Uterus (tissue), 2 donors: ENCODE data around the gene BSND.

Experiments used
- CTCF ChIP-seq, 4 experiments: fragments of 200-600 bp in 2 of 4; fragments of 450-650 bp in 2 of 4; sonication (generic) in 2 of 4; IDR thresholded peaks; one replicate each; pipeline ENCODE4 v1.5.1; 2016 to 2019; ENCODE audit warnings: antibody characterized with exemption in 4 of 4, mild to moderate bottlenecking in 2 of 4, moderate library complexity in 1 of 4
- POLR2A ChIP-seq, 2 donors: fragments of 450-650 bp; IDR thresholded peaks; one replicate each; pipeline ENCODE4 v1.6.1; 2016; ENCODE audit warnings: antibody characterized with exemption in 2 of 2, mild to moderate bottlenecking in 1 of 2, moderate library complexity in 1 of 2

- TF ChIP-seq CTCF (IDR thresholded peaks at IDR 0.05) (no peak), POLR2A (IDR thresholded peaks at IDR 0.05) (no peak)
These were observed 17.2 kb downstream of the BSND start for GRCh38 chr1:55015731-55016620.
